A549 (cell line): ENCODE data around the gene AUTS2. TPM values are rescaled to one million over a fixed set of nuclear protein-coding genes. Genes with fewer than 3 reads are reported as not detected.

Experiments used
- ATAC-seq, 2 experiments: fragments of 200-7000 bp in 1 of 2; fragments of >200 bp in 1 of 2; cut with Nextera tagmentation in 1 of 2; cut with Tn5 transposase in 1 of 2; 3 replicates each; pipeline versions ENCODE4 v1.8.0 to v1.9.1; 2018 to 2020; ENCODE audit warnings: mild to moderate bottlenecking in 1 of 2, moderate library complexity in 1 of 2
- CTCF ChIA-PET: fragments of 300-600 bp; sonication (Branson Sonifier 250); formaldehyde crosslinking; extraction: SDS; loops from one replicate; lab custom pipeline; 2021; ENCODE audit warnings: antibody characterized with exemption, inconsistent platforms; lab: Yijun Ruan, JAX
- POLR2A ChIA-PET: fragments of 350-600 bp; formaldehyde crosslinking; extraction: SDS; loops from one replicate; lab custom pipeline; 2021; ENCODE audit warnings: antibody characterized with exemption, inconsistent platforms; lab: Yijun Ruan, JAX
- DNase-seq, 2 experiments: peaks; one replicate each; pipeline versions ENCODE4 v3.0.0 to v3.0.0-alpha.2; 2011 to 2016; ENCODE audit warnings: low read depth in 1 of 2, low spot score in 1 of 2
- FAIRE-seq: peaks from 2 replicates; lab custom pipeline; 2011; peaks lifted over from hg19 to GRCh38; lab: Jason Lieb, UNC
- H3K27ac ChIP-seq, 2 experiments: fragments of >200 bp; sonication (Bioruptor Twin); formaldehyde crosslinking; 3 replicates each; pipeline ENCODE4 v1.5.1; 2016 to 2017
- H3K4me1 ChIP-seq: fragments of >200 bp; sonication (Bioruptor Twin); formaldehyde crosslinking; 3 replicates; pipeline ENCODE4 v1.6.1; 2016
- H3K4me2 ChIP-seq: fragments of >200 bp; sonication (Bioruptor Twin); formaldehyde crosslinking; 3 replicates; pipeline ENCODE4 v1.6.1; 2016
- H3K4me3 ChIP-seq: fragments of >200 bp; sonication (Bioruptor Twin); formaldehyde crosslinking; 3 replicates; pipeline ENCODE4 v1.5.1; 2016
- H3K9me3 ChIP-seq: fragments of >200 bp; sonication (Bioruptor Twin); formaldehyde crosslinking; 3 replicates; pipeline ENCODE4 v1.6.1; 2016
- CBX2 ChIP-seq: fragments of 200-600 bp; sonication (generic); IDR thresholded peaks from 2 replicates; pipeline ENCODE4 v1.6.1; 2016; ENCODE audit warnings: low read depth, mild to moderate bottlenecking, borderline replicate concordance
- CEBPB ChIP-seq, 2 experiments: fragments of >200 bp in 1 of 2; sonication (Bioruptor Twin) in 1 of 2; formaldehyde crosslinking in 1 of 2; IDR thresholded peaks; 2 replicates each; pipeline ENCODE4 v1.6.1; 2012 to 2016
- CHD2 ChIP-seq: fragments of 150-350 bp; IDR thresholded peaks from 2 replicates; pipeline ENCODE4 v1.6.1; 2014; ENCODE audit warnings: low read length; ENCODE audit not compliant: partially characterized antibody
- EP300 ChIP-seq, 2 experiments: fragments of >200 bp; sonication (Bioruptor Twin); formaldehyde crosslinking; IDR thresholded peaks; 2 replicates in 1 of 2; 3 replicates in 1 of 2; pipeline ENCODE4 v1.6.1; 2016 to 2017
- FOXS1 ChIP-seq: fragments of 250-450 bp; sonication (Bioruptor Pico); IDR thresholded peaks from 2 replicates; pipeline ENCODE4 v1.5.0; 2020; ENCODE audit warnings: mild to moderate bottlenecking, moderate library complexity
- PHF8 ChIP-seq: fragments of 200-600 bp; sonication (generic); IDR thresholded peaks from 2 replicates; pipeline ENCODE4 v1.6.1; 2016; ENCODE audit warnings: low read depth, mild to moderate bottlenecking, antibody characterized with exemption, moderate library complexity, borderline replicate concordance
- POLR2A ChIP-seq: IDR thresholded peaks from 2 replicates; pipeline ENCODE4 v1.6.1; 2012; ENCODE audit warnings: mild to moderate bottlenecking, low read length
- RAD21 ChIP-seq, 2 experiments: fragments of >200 bp in 1 of 2; sonication (Bioruptor Twin) in 1 of 2; formaldehyde crosslinking in 1 of 2; IDR thresholded peaks in 1 of 2; conservative IDR thresholded peaks in 1 of 2; 2 replicates in 1 of 2; 3 replicates in 1 of 2; pipeline ENCODE4 v1.6.1; 2012 to 2018; ENCODE audit warnings: inconsistent platforms in 1 of 2
- RARB ChIP-seq: fragments of 250-450 bp; sonication (Bioruptor Pico); IDR thresholded peaks from 2 replicates; pipeline ENCODE4 v1.8.0; 2021; ENCODE audit warnings: mild to moderate bottlenecking, moderate library complexity
- RNF2 ChIP-seq: fragments of 200-600 bp; sonication (generic); IDR thresholded peaks from 2 replicates; pipeline ENCODE4 v1.6.1; 2016; ENCODE audit warnings: low read depth, mild to moderate bottlenecking, antibody characterized with exemption, moderate library complexity, borderline replicate concordance
- WGBS: methylation state at CpG from one replicate; pipeline ENCODE4 v1.1.6; 2017; ENCODE audit errors: missing lambda C conversion rate; 5-methylcytosine and 5-hydroxymethylcytosine counted together
- polyA plus RNA-seq, 4 experiments: library from polyadenylated mRNA; depleted of rRNA in 3 of 4; stranded (reverse); fragments of >200 nt; fragmentation: RNase III in 1 of 4; extraction: RNeasy Plus Mini Kit Qiagen cat#74134 plus additional on column Dnase treatment in 1 of 4; gene quantifications; 2 replicates in 3 of 4; 3 replicates in 1 of 4; pipeline ENCODE4 v1.2.3, GENCODE V29; 2011 to 2017
- TF ChIP-seq, protein P1 (sequence below): fragments of 250-450 bp; sonication (Bioruptor Pico); IDR thresholded peaks from 2 replicates; pipeline ENCODE4 v1.5.0; 2021; ENCODE audit warnings: mild to moderate bottlenecking, moderate library complexity, borderline replicate concordance
- TF ChIP-seq, protein P2 (sequence below): fragments of 250-450 bp; sonication (Bioruptor Pico); IDR thresholded peaks from 2 replicates; pipeline ENCODE4 v1.5.0; 2020; ENCODE audit warnings: low read depth, mild to moderate bottlenecking, moderate library complexity
- TF ChIP-seq, protein P3 (sequence below): IDR thresholded peaks from 2 replicates; pipeline ENCODE4 v1.6.1; 2012
- TF ChIP-seq, protein P4 (sequence below): fragments of 150-350 bp; IDR thresholded peaks from 2 replicates; pipeline ENCODE4 v1.6.1; 2014; ENCODE audit warnings: low read depth, mild to moderate bottlenecking, low read length

Gene AUTS2
- polyA plus RNA-seq, 2 of the 4 experiments (the other 2 are of a cell fraction) = 1.6 to 3.6 TPM

DNA sequence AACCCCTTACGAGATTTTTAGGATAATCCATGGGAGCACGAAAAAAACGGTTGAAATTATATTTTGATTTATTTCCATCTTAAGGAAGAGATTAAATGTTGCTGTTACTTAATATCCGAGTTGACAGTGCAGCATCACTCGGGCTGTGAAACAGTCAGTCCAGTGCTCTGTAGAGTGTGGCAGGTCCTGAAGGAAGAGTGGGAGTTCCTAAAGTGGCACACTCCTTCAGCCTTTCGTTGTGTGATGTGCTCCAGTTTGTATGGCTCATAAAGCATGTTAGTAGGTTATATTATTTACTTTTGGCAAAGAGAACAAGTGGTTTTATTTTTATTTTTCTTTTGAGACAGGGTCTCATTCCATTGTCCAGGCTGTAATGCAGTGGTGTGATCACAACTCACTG, 358.3 kb downstream of the AUTS2 start (continued):
- TF ChIP-seq, protein P1, sequence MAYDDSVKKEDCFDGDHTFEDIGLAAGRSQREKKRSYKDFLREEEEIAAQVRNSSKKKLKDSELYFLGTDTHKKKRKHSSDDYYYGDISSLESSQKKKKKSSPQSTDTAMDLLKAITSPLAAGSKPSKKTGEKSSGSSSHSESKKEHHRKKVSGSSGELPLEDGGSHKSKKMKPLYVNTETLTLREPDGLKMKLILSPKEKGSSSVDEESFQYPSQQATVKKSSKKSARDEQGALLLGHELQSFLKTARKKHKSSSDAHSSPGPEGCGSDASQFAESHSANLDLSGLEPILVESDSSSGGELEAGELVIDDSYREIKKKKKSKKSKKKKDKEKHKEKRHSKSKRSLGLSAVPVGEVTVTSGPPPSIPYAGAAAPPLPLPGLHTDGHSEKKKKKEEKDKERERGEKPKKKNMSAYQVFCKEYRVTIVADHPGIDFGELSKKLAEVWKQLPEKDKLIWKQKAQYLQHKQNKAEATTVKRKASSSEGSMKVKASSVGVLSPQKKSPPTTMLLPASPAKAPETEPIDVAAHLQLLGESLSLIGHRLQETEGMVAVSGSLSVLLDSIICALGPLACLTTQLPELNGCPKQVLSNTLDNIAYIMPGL = no peak
- no peak for TF ChIP-seq RNF2

DNA sequence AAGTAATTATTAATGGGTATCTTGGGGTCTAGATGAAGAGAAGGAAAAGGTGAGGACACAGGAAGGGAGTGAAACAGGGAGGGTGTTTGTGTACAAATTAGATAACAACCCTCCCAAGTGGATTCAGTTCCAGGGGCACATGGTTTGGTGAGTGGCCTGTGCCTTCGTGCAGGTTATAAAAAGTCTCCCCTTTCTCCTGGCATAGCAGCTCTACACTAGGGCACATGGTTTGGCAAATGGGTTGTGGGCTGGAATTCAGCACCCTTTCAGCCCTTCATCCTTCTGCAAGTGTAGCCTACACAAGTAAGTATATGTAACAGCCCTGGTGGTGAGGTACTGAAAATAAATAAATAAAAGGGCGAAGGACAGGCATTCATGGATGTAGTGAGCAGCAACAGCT, 359.4 kb downstream of the AUTS2 start:
- Histone ChIP-seq H3K27ac (no peak overlapping the region), H3K4me2 (no peak overlapping the region), H3K4me1 (no peaks in the 10 kb centered on the region), H3K9me3 (no peaks in the 10 kb centered on the region), H3K4me3 (no peak overlapping the region)
- WGBS = 26% methylated on average over 2 of the region's 2 CpGs
- TF ChIP-seq RAD21 (conservative IDR thresholded peaks at IDR 0.05 in 1 of 2, IDR thresholded peaks at IDR 0.05 in 1 of 2) (no peak), CEBPB (IDR thresholded peaks at IDR 0.05) (no peak), EP300 (IDR thresholded peaks at IDR 0.05) (no peak), PHF8 (no peak), CBX2 (no peak)
- TF ChIP-seq, protein P2, sequence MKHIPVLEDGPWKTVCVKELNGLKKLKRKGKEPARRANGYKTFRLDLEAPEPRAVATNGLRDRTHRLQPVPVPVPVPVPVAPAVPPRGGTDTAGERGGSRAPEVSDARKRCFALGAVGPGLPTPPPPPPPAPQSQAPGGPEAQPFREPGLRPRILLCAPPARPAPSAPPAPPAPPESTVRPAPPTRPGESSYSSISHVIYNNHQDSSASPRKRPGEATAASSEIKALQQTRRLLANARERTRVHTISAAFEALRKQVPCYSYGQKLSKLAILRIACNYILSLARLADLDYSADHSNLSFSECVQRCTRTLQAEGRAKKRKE (CRISPR knock-in tag) = no peak
- TF ChIP-seq, protein P3, sequence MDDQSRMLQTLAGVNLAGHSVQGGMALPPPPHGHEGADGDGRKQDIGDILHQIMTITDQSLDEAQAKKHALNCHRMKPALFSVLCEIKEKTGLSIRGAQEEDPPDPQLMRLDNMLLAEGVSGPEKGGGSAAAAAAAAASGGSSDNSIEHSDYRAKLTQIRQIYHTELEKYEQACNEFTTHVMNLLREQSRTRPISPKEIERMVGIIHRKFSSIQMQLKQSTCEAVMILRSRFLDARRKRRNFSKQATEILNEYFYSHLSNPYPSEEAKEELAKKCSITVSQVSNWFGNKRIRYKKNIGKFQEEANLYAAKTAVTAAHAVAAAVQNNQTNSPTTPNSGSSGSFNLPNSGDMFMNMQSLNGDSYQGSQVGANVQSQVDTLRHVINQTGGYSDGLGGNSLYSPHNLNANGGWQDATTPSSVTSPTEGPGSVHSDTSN = no peak
- TF ChIP-seq, protein P1 = no peak
- ATAC-seq (no peak), FAIRE-seq (no peak), DNase-seq (no peak)
- POLR2A ChIA-PET = no interaction called here
- CTCF ChIA-PET = no interaction called here

DNA sequence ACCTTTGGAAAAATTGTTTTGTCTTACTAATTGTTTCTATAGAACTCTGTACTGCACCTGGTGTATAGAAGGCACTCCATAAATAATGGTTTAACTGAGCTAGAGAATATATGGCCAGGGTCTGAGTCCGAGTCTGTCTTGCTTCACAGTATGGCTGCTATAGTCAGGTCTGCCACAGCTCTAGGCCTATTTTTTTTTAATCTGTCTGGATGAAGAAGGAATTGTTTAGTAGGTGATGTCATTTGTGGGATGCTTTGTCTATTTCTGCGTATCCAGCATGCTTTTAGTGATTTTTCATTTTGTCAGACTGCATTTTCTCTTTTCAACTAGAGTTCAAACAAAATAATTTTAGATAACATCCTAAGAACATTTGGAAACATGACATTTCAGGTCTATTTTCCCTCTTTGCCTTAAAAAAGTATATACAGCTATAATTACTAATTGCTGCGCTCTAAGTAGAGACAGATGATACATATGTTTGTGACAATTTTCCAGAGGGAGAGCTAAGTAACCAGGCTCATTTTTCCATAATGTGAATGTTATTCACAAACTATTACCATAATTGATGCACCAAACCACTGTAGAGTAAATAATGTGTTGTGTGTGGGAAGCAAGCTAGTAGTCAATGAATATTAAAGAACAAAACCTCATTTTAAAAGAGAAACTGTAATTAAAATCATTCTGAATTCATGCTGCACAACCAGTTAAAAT, 361.7 kb downstream of the AUTS2 start:
- Histone ChIP-seq H3K27ac (no peak overlapping the region), H3K4me2 (no peak overlapping the region), H3K4me1 (no peaks in the 10 kb centered on the region), H3K4me3 (no peak overlapping the region)
- DNase-seq = no peak
- FAIRE-seq = no peak
- 50% methylated on average over 3 of the region's 3 CpGs for WGBS
- POLR2A ChIA-PET = no interaction called here
- ATAC-seq = no peak
- TF ChIP-seq, protein P4, sequence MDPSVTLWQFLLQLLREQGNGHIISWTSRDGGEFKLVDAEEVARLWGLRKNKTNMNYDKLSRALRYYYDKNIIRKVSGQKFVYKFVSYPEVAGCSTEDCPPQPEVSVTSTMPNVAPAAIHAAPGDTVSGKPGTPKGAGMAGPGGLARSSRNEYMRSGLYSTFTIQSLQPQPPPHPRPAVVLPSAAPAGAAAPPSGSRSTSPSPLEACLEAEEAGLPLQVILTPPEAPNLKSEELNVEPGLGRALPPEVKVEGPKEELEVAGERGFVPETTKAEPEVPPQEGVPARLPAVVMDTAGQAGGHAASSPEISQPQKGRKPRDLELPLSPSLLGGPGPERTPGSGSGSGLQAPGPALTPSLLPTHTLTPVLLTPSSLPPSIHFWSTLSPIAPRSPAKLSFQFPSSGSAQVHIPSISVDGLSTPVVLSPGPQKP = no peak
- no peak for TF ChIP-seq POLR2A
- TF ChIP-seq CHD2 = no peak
- no peak for TF ChIP-seq FOXS1 (CRISPR knock-in tag)
- no peak for TF ChIP-seq RARB (CRISPR knock-in tag)
- TF ChIP-seq, all 56 proteins: peak for 0
- CTCF ChIA-PET = interaction anchor here (0.6 kb wide), 1 partner anchor 25 kb away, joined by 3 read pairs; no protein-coding TSS in a partner anchor
- H3K9me3 ChIP-seq = no peaks in the 10 kb centered on the region
